ENCODE data around the gene LCN6. TPM values are rescaled to one million over a fixed set of nuclear protein-coding genes. Genes with fewer than 3 reads are reported as not detected.

The LCN6 gene
- polyA plus RNA-seq, 1 donor (not counting 4 experiments of a cell fraction or from before 2014, with no cell fraction given) = not detected

GRCh38 chr9:136722093-136722968 is 26.0 kb downstream of the LCN6 start:
- peaks cover 36% of the 10 kb centered on the region for H3K4me1 ChIP-seq (ENCODE audit: control insufficient read depth, extremely low read depth, insufficient read depth, low read length)
- H3K4me3 ChIP-seq (ENCODE audit: control insufficient read depth in 2 of 3, extremely low read depth in 1 of 3, insufficient read depth in 2 of 3, low read depth in 1 of 3, low read length in 3 of 3) = no peak overlapping the region
- dilution Hi-C loops (cut with MboI; ENCODE audit: extremely low pct_ligation_motif_present, low sequenced_read_pairs) = no loop called here
- peaks cover 24% of the 10 kb centered on the region for H3K79me2 ChIP-seq (ENCODE audit: control insufficient read depth, insufficient read depth, low read length)
- peaks cover 3% of the 10 kb centered on the region for H3K9me1 ChIP-seq (ENCODE audit: control insufficient read depth, extremely low read depth, insufficient read depth, low read length)
- H4K20me1 ChIP-seq (ENCODE audit: control insufficient read depth, extremely low read depth, insufficient read depth, low read length) = peaks cover 55% of the 10 kb centered on the region
- no peaks in the 10 kb centered on the region for H3K9me3 ChIP-seq (ENCODE audit: control insufficient read depth, low read depth, low read length)
- no peak overlapping the region for H3K4me2 ChIP-seq (ENCODE audit: control insufficient read depth, extremely low read depth, insufficient read depth, low read depth, low read length)
- H2AFZ ChIP-seq (ENCODE audit: control insufficient read depth, low read length) = no peak overlapping the region
- H3K27ac ChIP-seq (ENCODE audit: control insufficient read depth, insufficient read depth, low read length) = no peak overlapping the region
- H3K36me3 ChIP-seq (ENCODE audit: control insufficient read depth in 2 of 2, extremely low read depth in 1 of 2, insufficient read depth in 2 of 2, low read length in 2 of 2) = peaks cover 27 to 33% of the 10 kb centered on the region in 2 experiments
- no peak for TF ChIP-seq EZH2 (IDR thresholded peaks at IDR 0.05; ENCODE audit: low read length)
- TF ChIP-seq, protein P1, sequence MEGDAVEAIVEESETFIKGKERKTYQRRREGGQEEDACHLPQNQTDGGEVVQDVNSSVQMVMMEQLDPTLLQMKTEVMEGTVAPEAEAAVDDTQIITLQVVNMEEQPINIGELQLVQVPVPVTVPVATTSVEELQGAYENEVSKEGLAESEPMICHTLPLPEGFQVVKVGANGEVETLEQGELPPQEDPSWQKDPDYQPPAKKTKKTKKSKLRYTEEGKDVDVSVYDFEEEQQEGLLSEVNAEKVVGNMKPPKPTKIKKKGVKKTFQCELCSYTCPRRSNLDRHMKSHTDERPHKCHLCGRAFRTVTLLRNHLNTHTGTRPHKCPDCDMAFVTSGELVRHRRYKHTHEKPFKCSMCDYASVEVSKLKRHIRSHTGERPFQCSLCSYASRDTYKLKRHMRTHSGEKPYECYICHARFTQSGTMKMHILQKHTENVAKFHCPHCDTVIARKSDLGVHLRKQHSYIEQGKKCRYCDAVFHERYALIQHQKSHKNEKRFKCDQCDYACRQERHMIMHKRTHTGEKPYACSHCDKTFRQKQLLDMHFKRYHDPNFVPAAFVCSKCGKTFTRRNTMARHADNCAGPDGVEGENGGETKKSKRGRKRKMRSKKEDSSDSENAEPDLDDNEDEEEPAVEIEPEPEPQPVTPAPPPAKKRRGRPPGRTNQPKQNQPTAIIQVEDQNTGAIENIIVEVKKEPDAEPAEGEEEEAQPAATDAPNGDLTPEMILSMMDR (optimal IDR thresholded peaks at IDR 0.05 in 1 of 3, IDR thresholded peaks at IDR 0.05 in 1 of 3, conservative IDR thresholded peaks at IDR 0.05 in 1 of 3; ENCODE audit: extremely low read depth in 1 of 3, insufficient read depth in 2 of 3, low read length in 3 of 3) = no peak
- DNase-seq (ENCODE audit: low read depth, low spot score) (no peak), FAIRE-seq (no peak)
- H3K27me3 ChIP-seq (ENCODE audit: control insufficient read depth, extremely low read depth, insufficient read depth, low read length) = no peaks in the 10 kb centered on the region
- H3K9ac ChIP-seq (ENCODE audit: control insufficient read depth, extremely low read depth, insufficient read depth, low read length) = no peak overlapping the region

GRCh38 chr9:136721339-136722092 is 26.8 kb downstream of the LCN6 start:
- Histone ChIP-seq H2AFZ (ENCODE audit: control insufficient read depth, low read length) (no peak overlapping the region), H3K27ac (ENCODE audit: control insufficient read depth, insufficient read depth, low read length) (no peak overlapping the region), H3K4me1 (ENCODE audit: control insufficient read depth, extremely low read depth, insufficient read depth, low read length) (peaks cover 31% of the 10 kb centered on the region), H3K9me1 (ENCODE audit: control insufficient read depth, extremely low read depth, insufficient read depth, low read length) (peaks cover 3% of the 10 kb centered on the region), H3K27me3 (ENCODE audit: control insufficient read depth, extremely low read depth, insufficient read depth, low read length) (no peaks in the 10 kb centered on the region), H3K9ac (ENCODE audit: control insufficient read depth, extremely low read depth, insufficient read depth, low read length) (no peak overlapping the region), H4K20me1 (ENCODE audit: control insufficient read depth, extremely low read depth, insufficient read depth, low read length) (peaks cover 50% of the 10 kb centered on the region), H3K79me2 (ENCODE audit: control insufficient read depth, insufficient read depth, low read length) (peaks cover 16% of the 10 kb centered on the region), H3K9me3 (ENCODE audit: control insufficient read depth, low read depth, low read length) (no peaks in the 10 kb centered on the region), H3K4me2 (ENCODE audit: control insufficient read depth, extremely low read depth, insufficient read depth, low read depth, low read length) (peak overlapping the region; percentile 10), H3K36me3 (ENCODE audit: control insufficient read depth in 2 of 2, extremely low read depth in 1 of 2, insufficient read depth in 2 of 2, low read length in 2 of 2) (peaks cover 23 to 28% of the 10 kb centered on the region in 2 experiments), H3K4me3 (ENCODE audit: control insufficient read depth in 2 of 3, extremely low read depth in 1 of 3, insufficient read depth in 2 of 3, low read depth in 1 of 3, low read length in 3 of 3) (no peak overlapping the region)
- peak; percentile 75 for FAIRE-seq
- DNase-seq (ENCODE audit: low read depth, low spot score) = no peak
- dilution Hi-C loops (cut with MboI; ENCODE audit: extremely low pct_ligation_motif_present, low sequenced_read_pairs) = no loop called here
- TF ChIP-seq EZH2 (IDR thresholded peaks at IDR 0.05; ENCODE audit: low read length) = no peak
- TF ChIP-seq, protein P1 (optimal IDR thresholded peaks at IDR 0.05 in 1 of 3, IDR thresholded peaks at IDR 0.05 in 1 of 3, conservative IDR thresholded peaks at IDR 0.05 in 1 of 3; ENCODE audit: extremely low read depth in 1 of 3, insufficient read depth in 2 of 3, low read length in 3 of 3) = no peak
